H1 (cell line): Measurements from ENCODE around the gene KIAA1755.
A peak's percentile ranks its signal among the peaks of the same experiment; 100 is the strongest.

Experiments used
- ATF3 ChIP-seq: IDR thresholded peaks from 2 replicates; pipeline ENCODE4 v1.6.1; 2011; ENCODE audit warnings: low read depth, mild to moderate bottlenecking, low read length; ENCODE audit not compliant: insufficient read depth
- CBX8 ChIP-seq: fragments of 300-800, 300-1000 bp; sonication (generic); IDR thresholded peaks from 2 replicates; pipeline ENCODE4 v1.7.1; 2016; ENCODE audit warnings: low read depth, low read length, borderline replicate concordance
- CHD1 ChIP-seq: IDR thresholded peaks from 2 replicates; pipeline ENCODE4 v1.6.1; 2012; ENCODE audit warnings: low read depth, low read length, improper control_type of control experiment
- FOSL1 ChIP-seq: IDR thresholded peaks from 2 replicates; pipeline ENCODE4 v1.6.1; 2011; ENCODE audit warnings: mild to moderate bottlenecking, low read depth, low read length, moderate library complexity; ENCODE audit not compliant: insufficient read depth
- MAFK ChIP-seq: IDR thresholded peaks from 2 replicates; pipeline ENCODE4 v1.6.1; 2012; ENCODE audit warnings: low read depth, mild to moderate bottlenecking, improper control_type of control experiment, low read length
- TBP ChIP-seq: IDR thresholded peaks from 2 replicates; pipeline ENCODE4 v1.6.1; 2011; ENCODE audit warnings: low read depth, low read length, improper control_type of control experiment
- TF ChIP-seq, protein P1 (sequence below), 3 experiments: IDR thresholded peaks; 1 replicate in 2 of 3; 2 replicates in 1 of 3; pipeline versions ENCODE4 v1.5.1 to v1.6.1; 2011; ENCODE audit warnings: low read length in 3 of 3, mild to moderate bottlenecking in 3 of 3, inconsistent platforms in 2 of 3, low read depth in 1 of 3, moderate library complexity in 1 of 3; ENCODE audit not compliant: insufficient read depth in 1 of 3; ENCODE audit errors: control extremely low read depth in 1 of 3
- TF ChIP-seq, protein P2 (sequence below): IDR thresholded peaks from 2 replicates; pipeline ENCODE4 v1.6.1; 2012; ENCODE audit warnings: inconsistent platforms

- TF ChIP-seq, protein P1, sequence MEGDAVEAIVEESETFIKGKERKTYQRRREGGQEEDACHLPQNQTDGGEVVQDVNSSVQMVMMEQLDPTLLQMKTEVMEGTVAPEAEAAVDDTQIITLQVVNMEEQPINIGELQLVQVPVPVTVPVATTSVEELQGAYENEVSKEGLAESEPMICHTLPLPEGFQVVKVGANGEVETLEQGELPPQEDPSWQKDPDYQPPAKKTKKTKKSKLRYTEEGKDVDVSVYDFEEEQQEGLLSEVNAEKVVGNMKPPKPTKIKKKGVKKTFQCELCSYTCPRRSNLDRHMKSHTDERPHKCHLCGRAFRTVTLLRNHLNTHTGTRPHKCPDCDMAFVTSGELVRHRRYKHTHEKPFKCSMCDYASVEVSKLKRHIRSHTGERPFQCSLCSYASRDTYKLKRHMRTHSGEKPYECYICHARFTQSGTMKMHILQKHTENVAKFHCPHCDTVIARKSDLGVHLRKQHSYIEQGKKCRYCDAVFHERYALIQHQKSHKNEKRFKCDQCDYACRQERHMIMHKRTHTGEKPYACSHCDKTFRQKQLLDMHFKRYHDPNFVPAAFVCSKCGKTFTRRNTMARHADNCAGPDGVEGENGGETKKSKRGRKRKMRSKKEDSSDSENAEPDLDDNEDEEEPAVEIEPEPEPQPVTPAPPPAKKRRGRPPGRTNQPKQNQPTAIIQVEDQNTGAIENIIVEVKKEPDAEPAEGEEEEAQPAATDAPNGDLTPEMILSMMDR (IDR thresholded peaks at IDR 0.05; ENCODE audit: control extremely low read depth in 1 of 3, insufficient read depth in 1 of 3, low read depth in 1 of 3, low read length in 3 of 3): peak; percentile 25 to 42 (median 38)
- no peak for TF ChIP-seq FOSL1
- TF ChIP-seq ATF3: no peak
- TF ChIP-seq CBX8: no peak
- no peak for TF ChIP-seq TBP
- peak; percentile 97 for TF ChIP-seq MAFK
- no peak for TF ChIP-seq CHD1
- TF ChIP-seq, protein P2, sequence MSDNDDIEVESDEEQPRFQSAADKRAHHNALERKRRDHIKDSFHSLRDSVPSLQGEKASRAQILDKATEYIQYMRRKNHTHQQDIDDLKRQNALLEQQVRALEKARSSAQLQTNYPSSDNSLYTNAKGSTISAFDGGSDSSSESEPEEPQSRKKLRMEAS: no peak
Measured at GRCh38 chr20:38187517-38187916, 73.0 kb downstream of the KIAA1755 start.
